HG03469 (cell line): ENCODE measurements around the gene SGSH.
"Not testable (repeated sequence)": the region's sequence is repeated elsewhere in the genome, so short reads cannot be mapped to it uniquely, and the experiment has no call there.

Experiments
- ATAC-seq: cut with Tn5 transposase; IDR thresholded peaks from one replicate; pipeline ENCODE4 v1.9.1; 2021; ENCODE audit warnings: mild to moderate bottlenecking, moderate library complexity, moderate number of reproducible peaks; ENCODE audit not compliant: unreplicated experiment

The SGSH gene

GRCh38 chr17:80212962-80213642, 7.0 kb downstream of the SGSH start:
- no peak for ATAC-seq

- no peak for ATAC-seq
Observed at GRCh38 chr17:80212511-80212910, 7.6 kb downstream of the SGSH start.

- ATAC-seq, result no peak
Observed at GRCh38 chr17:80212109-80212508, 8.0 kb downstream of the SGSH start.

- ATAC-seq, result no peak
Observed at GRCh38 chr17:80210348-80211108, 9.6 kb downstream of the SGSH start.

GRCh38 chr17:80209765-80210164, 10.4 kb downstream of the SGSH start:
- ATAC-seq, result no peak

- no peak for ATAC-seq
Observed at GRCh38 chr17:80208050-80208449, 12.1 kb downstream of the SGSH start.

- ATAC-seq, result no peak
Observed at GRCh38 chr17:80205811-80206210, 14.3 kb downstream of the SGSH start.

GRCh38 chr17:80204626-80205468, 15.3 kb downstream of the SGSH start:
- no peak for ATAC-seq

GRCh38 chr17:80203471-80203963, 16.6 kb downstream of the SGSH start:
- ATAC-seq, result no peak

- ATAC-seq, result no peak
Observed at GRCh38 chr17:80202197-80202596, 17.9 kb downstream of the SGSH start.

GRCh38 chr17:80201446-80201845, 18.7 kb downstream of the SGSH start:
- no peak for ATAC-seq

- ATAC-seq, result not testable (repeated sequence)
Observed at GRCh38 chr17:80199295-80199694, 20.8 kb downstream of the SGSH start.

GRCh38 chr17:80198144-80198661, 21.9 kb downstream of the SGSH start:
- ATAC-seq, result no peak

- no peak for ATAC-seq
Observed at GRCh38 chr17:80196652-80197051, 23.5 kb downstream of the SGSH start.

GRCh38 chr17:80195671-80196529, 24.2 kb downstream of the SGSH start:
- no peak for ATAC-seq

- ATAC-seq, result no peak
Observed at GRCh38 chr17:80195141-80195540, 25.0 kb downstream of the SGSH start.

GRCh38 chr17:80191865-80192661, 28.1 kb downstream of the SGSH start:
- no peak for ATAC-seq

- no peak for ATAC-seq
Observed at GRCh38 chr17:80191192-80191591, 28.9 kb downstream of the SGSH start.

- no peak for ATAC-seq
Observed at GRCh38 chr17:80190716-80191115, 29.4 kb downstream of the SGSH start.
